Right lobe of liver (tissue), 4 donors: ENCODE data around the gene GABRQ.

Experiments
- POLR2A ChIP-seq: fragments of 450-650 bp; IDR thresholded peaks from one replicate; pipeline ENCODE4 v1.6.1; 2017; ENCODE audit warnings: antibody characterized with exemption, mild to moderate bottlenecking
- TF ChIP-seq, protein P1 (sequence below), 4 donors: fragments of 200-600 bp in 3 of 4; fragments of 450-650 bp in 1 of 4; IDR thresholded peaks; one replicate each; pipeline versions ENCODE4 v1.5.1 to v1.8.0; 2016 to 2022; ENCODE audit warnings: antibody characterized with exemption in 4 of 4, mild to moderate bottlenecking in 2 of 4
- donor health status: DM: no; HTN: no; CAD: no.
- donor health status: DM: no; HTN: no; CAD: no.
- donor health status: DM: no; HTN: yes; CAD: no.

- TF ChIP-seq POLR2A: no peak
- TF ChIP-seq, protein P1, sequence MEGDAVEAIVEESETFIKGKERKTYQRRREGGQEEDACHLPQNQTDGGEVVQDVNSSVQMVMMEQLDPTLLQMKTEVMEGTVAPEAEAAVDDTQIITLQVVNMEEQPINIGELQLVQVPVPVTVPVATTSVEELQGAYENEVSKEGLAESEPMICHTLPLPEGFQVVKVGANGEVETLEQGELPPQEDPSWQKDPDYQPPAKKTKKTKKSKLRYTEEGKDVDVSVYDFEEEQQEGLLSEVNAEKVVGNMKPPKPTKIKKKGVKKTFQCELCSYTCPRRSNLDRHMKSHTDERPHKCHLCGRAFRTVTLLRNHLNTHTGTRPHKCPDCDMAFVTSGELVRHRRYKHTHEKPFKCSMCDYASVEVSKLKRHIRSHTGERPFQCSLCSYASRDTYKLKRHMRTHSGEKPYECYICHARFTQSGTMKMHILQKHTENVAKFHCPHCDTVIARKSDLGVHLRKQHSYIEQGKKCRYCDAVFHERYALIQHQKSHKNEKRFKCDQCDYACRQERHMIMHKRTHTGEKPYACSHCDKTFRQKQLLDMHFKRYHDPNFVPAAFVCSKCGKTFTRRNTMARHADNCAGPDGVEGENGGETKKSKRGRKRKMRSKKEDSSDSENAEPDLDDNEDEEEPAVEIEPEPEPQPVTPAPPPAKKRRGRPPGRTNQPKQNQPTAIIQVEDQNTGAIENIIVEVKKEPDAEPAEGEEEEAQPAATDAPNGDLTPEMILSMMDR (IDR thresholded peaks at IDR 0.05): no peak
Measured at GRCh38 chrX:152658302-152658701, 20.6 kb downstream of the GABRQ start.
